Measurements from ENCODE around the gene HOXD13. TPM values are rescaled to one million over a fixed set of nuclear protein-coding genes. Genes with fewer than 3 reads are reported as not detected.

The HOXD13 gene
- total and polyA plus RNA-seq, 2 of the 13 experiments (the other 11 are each of a cell fraction or from before 2014, with no cell fraction given): not detected

GRCh38 chr2:176111846-176112374, 19.4 kb downstream of the HOXD13 start (continued):
- TF ChIP-seq ZNF687 (CRISPR knock-in tag; IDR thresholded peaks at IDR 0.05) (no peak), ZNF260 (CRISPR knock-in tag; IDR thresholded peaks at IDR 0.05; ENCODE audit: borderline replicate concordance, low read depth) (no peak), MZF1 (CRISPR knock-in tag; IDR thresholded peaks at IDR 0.05; ENCODE audit: borderline replicate concordance) (no peak), SIN3A (IDR thresholded peaks at IDR 0.05; ENCODE audit: borderline replicate concordance, low read depth, low read length) (no peak)

GRCh38 chr2:176112375-176113302, 20.1 kb downstream of the HOXD13 start:
- no peaks in the 10 kb centered on the region for H3K9me3 ChIP-seq (ENCODE audit: low read length)
- peaks cover 19 to 92% of the 10 kb centered on the region in 2 experiments; a peak in 4 of 5 replicates for H3K27me3 ChIP-seq (ENCODE audit: control insufficient read depth in 1 of 2, insufficient read depth in 2 of 2, low read length in 2 of 2)
- ATAC-seq: no peak
- H3K9ac ChIP-seq (ENCODE audit: insufficient read depth, low read depth, low read length): no peak overlapping the region
- in situ Hi-C loops (cut with HindIII; ENCODE audit: extremely low pct_ligation_motif_present, low pct_unique_long_range_greater_than_20kb) (no loop called here), intact Hi-C loops (cut with micrococcal nuclease; ENCODE audit: unreplicated experiment) (loop anchor here (5.0 kb wide), 2 partner anchors 525 to 1035 kb away; no protein-coding TSS in a partner anchor)
- no TSS peak for BruUV-seq (replicated peaks)
- no peak overlapping the region for H3K4me2 ChIP-seq (ENCODE audit: low read depth, low read length)
- DNase-seq (ENCODE audit: low spot score): no peak
- WGBS (ENCODE audit: low lambda C conversion rate): 53% methylated on average over 19 of the region's 40 CpGs
- no peak overlapping the region for H3K4me3 ChIP-seq (replicated peaks in 1 of 3; ENCODE audit: insufficient read depth in 1 of 3, low read depth in 2 of 3, low read length in 3 of 3)
- no peaks in the 10 kb centered on the region for H3K79me2 ChIP-seq (ENCODE audit: insufficient read depth, low read length)
- no peak overlapping the region for H2AFZ ChIP-seq (ENCODE audit: low read length)
- no peak for FAIRE-seq
- H3K4me1 ChIP-seq (ENCODE audit: insufficient read depth, low read length): peaks cover 14% of the 10 kb centered on the region
- no peaks in the 10 kb centered on the region for H4K20me1 ChIP-seq (ENCODE audit: insufficient read depth, low read length)
- H3K36me3 ChIP-seq (replicated peaks in 1 of 2; ENCODE audit: control insufficient read depth in 1 of 2, insufficient read depth in 2 of 2, low read length in 2 of 2): no peaks in the 10 kb centered on the region
- no peak overlapping the region for H3K27ac ChIP-seq (ENCODE audit: extremely low read length, insufficient read depth, low read length)
- POLR2A ChIA-PET: no interaction called here
- CTCF ChIA-PET (ENCODE audit: low intra/inter-chr PET ratio, low total read pairs): no interaction called here
- TF ChIP-seq ZNF615 (CRISPR knock-in tag; IDR thresholded peaks at IDR 0.05; ENCODE audit: borderline replicate concordance): no peak
- no peak for TF ChIP-seq REL (CRISPR knock-in tag; conservative IDR thresholded peaks at IDR 0.05)
- no peak for TF ChIP-seq ARNT (IDR thresholded peaks at IDR 0.05)
- TF ChIP-seq ZNF503 (CRISPR knock-in tag; IDR thresholded peaks at IDR 0.05): no peak
- TF ChIP-seq LCORL (IDR thresholded peaks at IDR 0.05): no peak
- TF ChIP-seq LCORL (CRISPR knock-in tag; IDR thresholded peaks at IDR 0.05): no peak
- TF ChIP-seq NR0B2 (CRISPR knock-in tag; IDR thresholded peaks at IDR 0.05): no peak
- TF ChIP-seq HDAC6 (IDR thresholded peaks at IDR 0.05; ENCODE audit: low read depth, low read length): no peak
- no peak for TF ChIP-seq ZNF704 (CRISPR knock-in tag; IDR thresholded peaks at IDR 0.05; ENCODE audit: borderline replicate concordance)

Measured in HepG2 (cell line).